ENCODE measurements around the gene MYO7A. TPM values are rescaled to one million over a fixed set of nuclear protein-coding genes. Genes with fewer than 3 reads are reported as not detected.

The MYO7A gene
- total RNA-seq, 4 donors from 2014 or later, result 3.8 to 8.7 (median 5.7) TPM

- 87 to 91% methylated on average over 6 of the region's 6 CpGs for WGBS, 2 donors
- Histone ChIP-seq H3K27ac (no peak overlapping the region), H3K36me3 (no peaks in the 10 kb centered on the region), H3K4me1 (peaks cover 5 to 10% of the 10 kb centered on the region in 2 donors), H3K27me3 (no peaks in the 10 kb centered on the region), H3K4me3 (replicated peaks in 1 of 3) (no peak overlapping the region), H3K9me3 (no peaks in the 10 kb centered on the region)
- no peak for TF ChIP-seq CTCF (IDR thresholded peaks at IDR 0.05)
- TF ChIP-seq POLR2A (IDR thresholded peaks at IDR 0.05), result no peak
- intact Hi-C loops (cut with DNase I), result no loop called here
- no peak for DNase-seq
Measured at GRCh38 chr11:77085652-77086051, 42.4 kb upstream of the MYO7A start.

- no peak for DNase-seq
- Histone ChIP-seq H3K27me3 (no peaks in the 10 kb centered on the region), H3K9me3 (no peaks in the 10 kb centered on the region), H3K4me3 (replicated peaks in 1 of 3) (no peak overlapping the region), H3K4me1 (peaks cover 5 to 10% of the 10 kb centered on the region in 2 donors), H3K36me3 (no peaks in the 10 kb centered on the region), H3K27ac (no peak overlapping the region)
- TF ChIP-seq POLR2A (IDR thresholded peaks at IDR 0.05), result no peak
- TF ChIP-seq CTCF (IDR thresholded peaks at IDR 0.05), result no peak
- WGBS, 2 donors, result 90 to 91% methylated on average over 20 to 23 of the region's 23 CpGs
- intact Hi-C loops (cut with DNase I), result no loop called here
Measured at GRCh38 chr11:77086521-77087472, 41.2 kb upstream of the MYO7A start.

GRCh38 chr11:77087723-77088225, 40.3 kb upstream of the MYO7A start:
- intact Hi-C loops (cut with DNase I), result loop anchor here (2.0 kb wide), 1 partner anchor 39 kb away; no protein-coding TSS in a partner anchor
- H3K27ac ChIP-seq, result no peak overlapping the region
- TF ChIP-seq POLR2A (IDR thresholded peaks at IDR 0.05) (no peak), CTCF (IDR thresholded peaks at IDR 0.05) (no peak)
- 91 to 92% methylated on average over 9 of the region's 9 CpGs for WGBS, 2 donors
- H3K4me1 ChIP-seq, result peaks cover 5% of the 10 kb centered on the region in 2 donors
- no peaks in the 10 kb centered on the region for H3K36me3 ChIP-seq
- no peak overlapping the region for H3K4me3 ChIP-seq (replicated peaks in 1 of 3)
- H3K27me3 ChIP-seq, result no peaks in the 10 kb centered on the region
- DNase-seq, result no peak
- H3K9me3 ChIP-seq, result no peaks in the 10 kb centered on the region

- DNase-seq, result no peak
- Histone ChIP-seq H3K27ac (no peak overlapping the region), H3K4me3 (replicated peaks in 1 of 3) (no peak overlapping the region), H3K36me3 (no peaks in the 10 kb centered on the region), H3K9me3 (no peaks in the 10 kb centered on the region), H3K27me3 (no peaks in the 10 kb centered on the region), H3K4me1 (no peaks in the 10 kb centered on the region)
- intact Hi-C loops (cut with DNase I), result loop anchor here (2.0 kb wide), 1 partner anchor 40 kb away; no protein-coding TSS in a partner anchor
- TF ChIP-seq CTCF (IDR thresholded peaks at IDR 0.05) (no peak), POLR2A (IDR thresholded peaks at IDR 0.05) (no peak)
- WGBS, 2 donors, result 76 to 78% methylated on average over 9 to 11 of the region's 11 CpGs
Measured at GRCh38 chr11:77088236-77089003, 39.6 kb upstream of the MYO7A start.

Measured in thyroid gland (tissue), 4 donors.